Inferior parietal cortex (tissue), 1 donor: Measurements from ENCODE around the gene RNF225.
"Not testable (repeated sequence)": the region's sequence is repeated elsewhere in the genome, so short reads cannot be mapped to it uniquely, and the experiment has no call there.

Source experiments
- DNase-seq: peaks from one replicate; pipeline ENCODE4 v3.0.0-alpha.2; 2016; ENCODE audit errors: extremely low spot score

Gene RNF225

DNA sequence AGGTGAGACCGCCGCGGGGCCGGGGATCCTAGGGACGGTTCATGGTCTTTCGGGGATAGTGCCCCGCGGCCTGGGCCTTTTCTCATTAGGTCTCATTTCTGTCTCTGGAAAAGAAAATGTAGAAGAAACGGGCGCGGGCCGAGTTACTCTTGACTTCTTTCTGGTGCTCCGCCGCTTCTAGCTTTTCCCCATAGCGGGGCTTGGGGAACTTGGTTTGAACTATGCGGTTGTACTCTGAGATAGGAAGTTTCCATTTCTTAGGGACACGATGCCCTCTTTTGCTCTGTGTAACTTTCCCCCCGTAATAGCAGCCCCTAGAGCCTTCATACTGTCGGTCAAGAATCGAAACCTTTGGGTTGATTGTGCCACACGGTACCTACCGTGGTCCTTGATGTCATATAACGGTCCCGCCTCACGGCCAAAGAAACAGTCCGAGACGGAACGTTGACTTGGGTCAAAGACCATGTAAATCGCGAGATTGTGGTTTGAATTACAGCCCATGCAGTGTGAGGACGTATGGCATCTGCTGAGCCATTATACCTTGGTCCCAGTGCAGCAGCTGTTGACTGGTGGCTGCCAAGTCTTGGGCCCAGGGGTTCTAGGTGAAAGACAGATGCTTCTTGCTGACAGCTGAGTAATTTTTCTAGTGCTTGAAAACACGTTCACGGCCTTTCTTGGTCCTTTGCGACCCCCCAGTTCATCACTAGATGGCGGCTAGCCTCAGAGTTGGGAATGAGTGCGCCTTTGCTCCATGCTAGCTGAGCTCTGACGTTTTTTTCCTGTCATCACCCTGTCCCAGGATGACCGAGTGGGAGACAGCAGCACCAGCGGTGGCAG lies 7.9 kb upstream of the RNF225 start:
- DNase-seq, result no peak

DNA sequence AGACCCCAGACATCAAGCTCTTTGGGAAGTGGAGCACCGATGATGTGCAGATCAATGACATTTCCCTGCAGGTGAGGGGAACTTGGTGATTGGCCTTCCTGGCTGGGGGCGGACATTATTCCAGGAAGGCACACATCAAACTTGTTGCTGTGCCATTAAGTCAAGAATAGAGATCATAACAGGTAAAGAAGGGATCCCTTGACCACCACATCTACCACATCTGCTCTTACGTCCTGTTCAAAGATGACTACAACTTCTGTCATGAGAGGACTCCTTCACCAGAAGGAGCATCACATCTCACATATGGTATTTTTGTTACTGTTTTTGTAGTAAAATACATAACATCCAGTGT lies 7.3 kb upstream of the RNF225 start:
- no peak for DNase-seq

DNA sequence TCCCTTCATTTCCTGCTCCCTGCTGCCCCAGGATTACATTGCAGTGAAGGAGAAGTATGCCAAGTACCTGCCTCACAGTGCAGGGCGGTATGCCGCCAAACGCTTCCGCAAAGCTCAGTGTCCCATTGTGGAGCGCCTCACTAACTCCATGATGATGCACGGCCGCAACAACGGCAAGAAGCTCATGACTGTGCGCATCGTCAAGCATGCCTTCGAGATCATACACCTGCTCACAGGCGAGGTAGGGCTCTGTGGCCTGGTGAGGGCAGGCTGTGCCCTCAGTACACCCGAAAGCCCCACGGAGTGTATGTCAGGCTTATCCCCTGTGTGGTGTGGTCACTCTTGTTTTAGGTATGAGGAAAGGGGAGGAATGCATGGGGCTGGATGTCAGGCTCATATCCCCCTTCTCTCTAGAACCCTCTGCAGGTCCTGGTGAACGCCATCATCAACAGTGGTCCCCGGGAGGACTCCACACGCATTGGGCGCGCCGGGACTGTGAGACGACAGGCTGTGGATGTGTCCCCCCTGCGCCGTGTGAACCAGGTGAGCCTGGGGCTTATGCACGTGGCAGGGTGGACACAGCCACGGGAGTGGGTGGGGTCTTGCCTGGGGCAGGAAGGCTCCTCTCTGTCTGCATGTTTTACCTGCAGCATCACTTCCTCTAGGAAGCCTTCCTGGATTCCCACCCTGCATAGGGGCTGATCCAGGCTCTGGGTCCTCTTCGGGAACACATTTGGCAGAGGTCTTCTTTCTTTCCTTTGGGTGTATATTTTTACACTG lies 2.3 kb upstream of the RNF225 start:
- DNase-seq, result no peak

DNA sequence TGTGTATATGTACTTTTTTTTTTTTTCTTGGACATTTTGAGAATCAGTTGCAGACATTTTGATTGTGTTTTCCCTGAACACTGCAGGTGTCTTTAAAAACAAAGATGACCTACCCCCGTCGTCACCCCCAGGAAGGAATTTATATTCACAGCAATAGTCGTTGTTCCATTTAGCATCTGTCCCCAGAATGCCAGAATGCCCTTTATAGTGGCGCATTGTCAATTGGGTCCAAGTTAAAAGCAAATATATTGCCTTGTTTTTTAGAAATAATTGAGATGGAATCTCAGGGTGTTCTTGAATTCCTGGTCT lies 1.8 kb upstream of the RNF225 start:
- DNase-seq, result no peak

DNA sequence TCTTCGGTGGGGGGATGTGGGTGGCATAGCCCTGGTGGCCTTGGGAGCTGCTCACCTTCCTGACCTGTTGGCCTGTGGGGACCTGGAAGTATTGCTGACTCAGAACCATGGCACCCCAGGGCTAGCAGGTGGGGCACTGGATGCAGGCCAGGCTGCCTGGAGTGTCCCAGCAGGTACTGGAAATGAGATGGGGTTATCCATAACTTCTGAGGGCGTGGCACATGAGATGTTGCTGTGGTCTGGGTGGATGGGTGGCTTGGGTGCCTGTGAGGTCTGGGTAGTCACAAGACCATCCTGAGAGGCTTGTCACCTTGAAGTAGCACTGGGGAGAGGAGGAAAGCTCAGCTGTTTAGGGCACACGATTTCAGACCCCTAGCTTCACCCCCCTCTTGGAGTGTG lies 636 bp upstream of the RNF225 start:
- DNase-seq, result no peak

DNA sequence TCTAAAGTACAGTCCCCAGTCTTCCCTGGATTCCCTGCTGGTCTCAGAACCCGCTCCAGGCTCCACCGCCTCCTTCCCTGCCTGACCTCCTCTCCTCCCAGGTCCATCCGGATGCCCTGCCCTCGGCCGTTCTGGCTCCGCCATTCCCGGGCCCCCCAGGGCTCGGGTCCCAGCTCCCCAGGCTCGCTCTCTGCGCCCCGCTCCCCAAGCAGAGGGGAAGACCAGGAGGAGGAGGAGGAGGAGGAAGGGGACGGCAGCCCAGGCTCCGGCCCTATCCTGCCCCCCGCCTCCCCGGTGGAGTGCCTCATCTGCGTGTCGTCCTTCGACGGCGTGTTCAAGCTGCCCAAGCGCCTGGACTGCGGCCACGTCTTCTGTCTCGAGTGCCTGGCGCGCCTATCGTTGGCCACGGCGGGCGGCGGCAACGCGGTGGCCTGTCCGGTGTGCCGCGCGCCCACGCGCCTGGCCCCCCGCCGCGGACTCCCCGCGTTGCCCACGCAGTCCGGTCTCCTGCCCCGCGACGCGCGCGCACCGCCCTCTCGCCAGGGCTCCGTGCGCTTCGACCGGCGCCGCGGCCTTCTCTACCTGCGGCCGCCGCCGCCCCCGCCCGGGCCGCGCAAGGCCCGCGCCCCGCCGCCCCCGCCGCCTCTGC lies 647 bp downstream of the RNF225 start:
- no peak for DNase-seq

DNA sequence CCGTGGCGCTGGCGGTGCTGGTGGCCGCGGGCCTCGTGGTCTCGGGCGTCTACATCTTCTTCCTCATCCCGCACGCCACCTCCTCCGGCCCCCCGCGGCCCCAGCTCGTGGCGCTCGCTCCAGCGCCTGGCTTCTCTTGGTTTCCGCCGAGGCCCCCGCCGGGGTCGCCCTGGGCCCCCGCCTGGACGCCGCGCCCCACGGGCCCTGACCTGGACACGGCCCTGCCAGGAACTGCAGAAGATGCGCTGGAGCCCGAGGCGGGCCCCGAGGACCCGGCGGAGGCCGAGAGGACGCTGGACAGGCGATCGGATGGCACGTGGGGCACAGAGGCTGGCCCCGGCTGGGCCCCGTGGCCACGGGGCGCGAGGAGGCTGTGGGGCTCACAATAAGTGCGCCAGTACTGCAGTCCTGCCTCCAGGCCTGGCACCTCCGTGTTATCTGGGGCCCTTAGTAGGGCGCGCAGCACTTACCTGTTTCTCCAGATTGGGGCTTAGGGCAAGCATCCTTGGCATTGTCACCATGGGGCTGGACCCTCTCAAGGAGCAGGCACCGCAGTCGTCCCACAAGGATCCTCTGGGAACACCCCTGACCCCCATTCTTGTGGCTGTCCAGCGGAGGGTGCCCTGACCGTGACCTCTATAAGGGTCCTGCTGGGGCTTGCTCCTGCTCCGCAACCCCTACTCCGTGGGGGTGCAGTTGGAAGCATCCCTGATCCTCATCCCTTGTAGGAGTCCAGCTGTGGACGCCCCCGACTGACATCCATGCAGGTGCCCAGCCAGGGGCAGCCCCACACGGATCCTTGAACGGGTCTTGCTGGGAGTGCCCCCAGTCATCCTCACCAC lies 1.5 kb downstream of the RNF225 start:
- no peak for DNase-seq

DNA sequence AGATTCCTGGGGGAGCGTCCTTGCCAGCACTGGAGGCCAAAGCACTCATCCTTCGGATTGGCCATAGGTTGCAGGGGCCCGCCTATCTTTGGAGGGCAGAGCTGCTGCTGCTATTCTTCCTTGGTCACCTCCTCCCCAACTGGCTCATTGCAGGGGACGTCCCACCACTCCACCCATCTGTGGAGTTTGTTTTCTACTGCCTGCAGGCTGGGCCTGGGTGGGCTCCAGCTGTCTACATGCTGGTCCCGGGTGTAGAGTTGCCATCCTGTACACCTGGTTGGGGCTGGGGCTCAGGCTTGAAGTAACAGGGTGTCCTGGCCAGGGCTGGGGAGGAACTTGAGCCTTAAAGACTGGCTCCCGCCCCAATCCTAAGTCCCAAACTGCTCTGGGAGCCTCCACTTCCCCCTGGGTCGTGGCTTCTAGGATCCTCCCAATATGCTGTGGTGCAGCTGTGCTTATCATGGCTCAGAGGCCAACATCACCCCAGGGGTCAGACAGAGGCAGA lies 2.1 kb downstream of the RNF225 start:
- no peak for DNase-seq

DNA sequence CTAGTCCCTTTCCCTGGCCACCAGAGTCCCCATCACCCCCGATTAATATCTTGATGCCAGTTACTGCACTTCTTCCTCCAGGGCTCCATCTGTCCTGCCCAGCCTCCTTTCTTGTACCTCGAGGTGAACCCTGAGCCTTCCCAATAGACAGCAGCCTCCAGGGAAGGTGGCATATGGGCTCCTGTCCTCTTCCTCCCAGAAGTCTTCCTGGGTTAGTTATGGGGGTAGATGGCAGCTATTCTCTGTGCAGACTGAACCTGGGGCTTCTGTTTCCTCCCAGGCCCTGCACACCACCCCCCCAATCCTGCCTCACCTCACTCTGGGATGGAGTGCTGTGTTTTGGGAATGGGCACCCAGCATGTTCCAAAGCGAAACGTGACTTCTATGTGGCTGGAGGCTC lies 2.6 kb downstream of the RNF225 start:
- no peak for DNase-seq

DNA sequence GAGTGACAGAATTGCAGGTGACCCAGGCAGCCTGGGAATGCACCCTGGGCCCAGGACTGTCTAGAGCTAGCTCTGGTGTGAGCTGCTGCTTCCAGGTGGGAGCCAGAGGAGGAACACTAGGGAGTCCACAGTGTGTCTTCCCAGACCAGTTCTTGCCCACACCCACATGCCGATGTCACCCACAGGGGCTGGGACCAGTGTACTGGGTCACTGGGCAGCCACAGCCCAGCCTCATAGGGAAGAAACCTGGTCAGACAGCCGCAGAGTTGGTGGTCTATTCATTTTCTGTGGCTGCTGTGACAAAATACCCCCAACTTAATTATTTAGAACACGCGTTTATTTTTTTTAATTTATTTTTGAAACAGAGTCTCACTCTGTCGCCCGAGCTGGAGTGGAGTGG lies 3.1 kb downstream of the RNF225 start:
- no peak for DNase-seq

DNA sequence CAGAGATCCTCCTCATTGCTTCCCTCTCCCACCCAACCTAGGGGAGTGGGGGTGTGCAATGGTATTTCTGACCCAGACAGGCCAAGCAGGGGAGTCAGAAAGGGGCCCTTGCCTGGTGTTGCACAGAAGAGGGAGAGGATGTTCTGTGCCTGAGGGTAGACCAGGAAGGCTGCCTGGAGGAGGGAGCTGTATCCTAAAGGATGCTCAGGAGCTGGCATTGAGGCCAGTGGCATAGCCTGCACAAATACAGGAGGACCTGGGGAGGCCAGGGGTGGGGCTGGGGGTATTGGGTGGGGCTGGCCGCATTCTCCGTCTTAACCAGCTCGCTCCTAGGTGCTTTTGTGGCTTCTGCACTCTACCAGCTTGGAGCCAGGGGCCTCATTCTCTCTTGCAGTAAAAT lies 4.4 kb downstream of the RNF225 start:
- DNase-seq, result no peak

DNA sequence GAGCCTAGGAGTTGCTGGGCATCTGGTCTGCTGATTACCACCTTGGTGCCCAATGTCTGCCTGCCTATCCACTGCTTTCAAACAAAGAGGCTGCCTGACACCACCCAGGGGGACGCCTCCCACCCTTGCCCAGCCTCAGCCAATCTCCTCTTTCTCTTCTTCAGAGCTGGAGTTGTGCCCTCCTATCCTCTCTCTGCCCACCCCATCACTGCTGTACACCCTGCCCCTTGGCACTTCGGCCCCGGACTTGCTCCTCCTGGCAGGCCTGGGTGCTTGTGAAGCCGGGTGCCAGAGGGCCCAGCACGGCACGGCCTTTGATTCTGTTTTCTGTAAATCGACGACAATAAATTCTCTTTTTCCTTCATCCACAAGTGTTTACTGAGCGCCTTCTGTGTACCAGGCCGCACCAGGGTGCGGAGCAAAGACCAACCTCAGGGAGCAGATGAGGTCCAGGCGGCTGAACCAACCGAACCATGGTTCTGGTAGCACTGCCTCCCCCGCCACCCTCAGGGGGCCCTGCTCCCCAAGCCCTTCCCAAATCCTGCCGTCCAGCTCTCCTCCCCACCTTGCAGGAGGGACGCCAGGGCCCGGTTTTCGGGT lies 5.0 kb downstream of the RNF225 start:
- no peak for DNase-seq

DNA sequence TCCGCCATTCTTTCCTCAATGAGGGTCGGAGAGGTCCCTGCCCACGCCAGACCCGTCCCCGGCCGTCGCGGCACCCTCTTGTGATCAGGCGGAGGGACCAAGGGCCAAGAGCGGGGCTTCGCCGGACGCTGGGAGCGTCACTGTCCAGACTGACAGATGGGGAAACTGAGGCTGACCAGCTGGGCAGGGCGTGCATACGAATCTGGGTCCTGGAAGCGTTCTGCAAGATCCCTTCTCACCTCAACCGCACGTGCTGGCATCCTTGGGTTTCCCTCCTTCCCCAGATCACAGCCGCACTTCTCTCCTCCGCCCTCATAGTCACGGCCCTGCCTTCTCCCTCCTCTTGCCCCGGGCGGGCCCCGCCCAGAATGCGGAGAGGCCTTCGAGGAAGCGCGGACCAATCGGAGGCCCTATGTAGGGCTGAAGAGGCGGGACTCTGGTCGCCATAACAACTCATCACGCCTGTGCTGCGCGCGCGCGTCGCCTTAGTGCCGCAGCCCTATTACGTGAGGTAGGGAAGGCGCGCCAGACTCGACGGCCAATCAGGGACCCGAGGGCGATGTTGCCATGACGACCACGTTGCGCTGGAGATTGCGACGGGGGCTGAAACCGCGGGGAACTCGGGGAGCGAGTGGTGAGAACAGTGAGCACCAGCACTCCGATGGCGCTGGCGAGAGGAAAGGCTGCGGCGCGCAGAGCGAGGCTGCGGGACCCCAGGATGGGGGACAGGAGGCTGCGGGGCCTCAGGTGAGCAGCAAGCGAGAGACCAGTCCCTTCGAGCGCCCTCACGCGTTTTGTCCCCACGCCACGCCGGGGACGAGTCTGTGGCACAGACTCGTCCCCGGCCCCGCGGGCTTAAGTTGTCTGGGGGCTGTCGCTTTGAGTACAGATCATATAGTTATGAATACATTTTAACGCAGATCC lies 5.7 kb downstream of the RNF225 start:
- peak; percentile 99 for DNase-seq

DNA sequence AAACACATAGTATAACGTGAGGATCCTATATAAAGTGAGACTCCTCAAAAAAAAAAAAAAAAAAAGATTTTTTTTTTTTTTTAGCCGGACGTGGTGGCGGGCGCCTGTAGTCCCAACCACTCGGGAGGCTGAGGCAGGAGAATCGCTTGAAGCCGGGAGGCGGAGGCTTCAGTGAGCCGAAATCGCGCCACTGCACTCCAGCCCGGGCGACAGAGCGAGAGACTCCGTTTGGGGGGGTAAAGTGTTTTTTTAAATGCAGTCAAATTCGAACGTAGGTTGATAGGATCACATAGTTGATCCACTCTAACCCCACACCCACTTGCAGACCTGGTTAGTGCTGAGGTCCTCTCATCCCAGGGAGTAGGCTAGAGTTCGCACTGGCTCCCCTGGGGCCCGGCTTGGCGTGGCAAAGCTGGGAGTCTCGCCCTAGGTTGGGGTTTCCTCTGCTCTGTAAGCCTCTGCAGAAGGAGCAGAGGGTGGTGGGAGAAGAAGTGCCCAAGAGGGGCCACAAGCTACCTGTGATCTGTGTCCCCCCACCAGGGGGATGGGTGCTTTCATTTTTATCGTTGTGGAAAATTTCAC lies 6.5 kb downstream of the RNF225 start:
- DNase-seq, result no peak

DNA sequence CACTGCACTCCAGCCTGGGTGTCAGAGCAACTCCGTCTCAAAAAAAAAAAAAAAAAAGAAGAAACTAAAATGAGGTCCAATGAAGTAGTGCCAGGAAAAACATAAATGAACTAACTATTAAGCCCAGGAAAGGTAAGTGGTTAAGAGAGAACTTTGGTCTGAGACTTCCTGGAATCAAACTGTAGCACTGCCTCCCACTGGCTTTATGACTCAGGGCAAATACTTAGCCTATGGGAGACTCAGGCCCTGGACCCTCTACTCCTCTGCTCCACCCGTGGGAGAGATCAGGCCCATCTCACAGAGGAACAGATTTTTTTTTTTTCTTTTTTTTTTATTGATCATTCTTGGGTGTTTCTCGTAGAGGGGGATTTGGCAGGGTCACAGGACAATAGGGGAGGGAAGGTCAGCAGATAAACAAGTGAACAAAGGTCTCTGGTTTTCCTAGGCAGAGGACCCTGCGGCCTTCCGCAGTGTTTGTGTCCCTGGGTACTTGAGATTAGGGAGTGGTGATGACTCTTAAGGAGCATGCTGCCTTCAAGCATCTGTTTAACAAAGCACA lies 8.5 kb downstream of the RNF225 start:
- not testable (repeated sequence) for DNase-seq

DNA sequence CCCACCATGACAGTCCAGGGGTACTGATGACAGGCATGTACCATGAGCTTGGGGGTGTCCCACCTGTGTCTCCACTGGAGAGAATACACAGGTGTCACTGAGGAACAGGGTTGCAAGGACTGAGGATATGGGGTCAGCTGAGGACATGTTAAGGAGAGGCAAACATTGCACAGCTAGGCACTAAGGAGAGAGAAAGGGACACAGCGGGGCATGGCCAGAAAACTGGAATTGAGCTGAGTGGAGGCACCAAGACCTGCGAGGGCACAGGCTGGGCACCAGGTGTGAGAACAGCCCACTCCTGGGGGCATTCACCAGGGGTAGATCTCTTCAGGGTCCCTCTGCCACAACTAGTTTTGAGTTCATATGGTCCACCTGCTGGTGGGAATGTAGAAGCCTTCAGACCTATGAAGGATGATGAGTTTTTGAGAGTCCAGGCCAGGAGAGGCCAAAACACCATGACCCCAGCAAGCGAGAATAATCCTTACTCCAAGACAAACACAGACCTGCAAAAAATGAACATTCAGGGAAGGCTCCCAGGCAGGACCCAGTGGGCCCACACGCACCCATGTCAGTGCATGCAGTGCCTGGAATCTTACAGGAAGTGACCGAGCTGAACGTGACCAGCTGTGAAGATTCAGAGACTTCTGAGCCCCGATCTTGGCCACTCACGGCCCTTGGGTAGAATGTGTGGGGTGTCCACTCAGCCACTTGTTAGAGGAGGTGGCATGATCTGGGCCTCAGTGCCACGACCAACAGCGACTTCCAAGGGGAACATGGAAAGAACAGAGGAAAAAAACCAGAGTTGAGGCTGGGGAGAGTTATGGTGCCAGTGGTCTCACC lies 11.6 kb downstream of the RNF225 start:
- no peak for DNase-seq

DNA sequence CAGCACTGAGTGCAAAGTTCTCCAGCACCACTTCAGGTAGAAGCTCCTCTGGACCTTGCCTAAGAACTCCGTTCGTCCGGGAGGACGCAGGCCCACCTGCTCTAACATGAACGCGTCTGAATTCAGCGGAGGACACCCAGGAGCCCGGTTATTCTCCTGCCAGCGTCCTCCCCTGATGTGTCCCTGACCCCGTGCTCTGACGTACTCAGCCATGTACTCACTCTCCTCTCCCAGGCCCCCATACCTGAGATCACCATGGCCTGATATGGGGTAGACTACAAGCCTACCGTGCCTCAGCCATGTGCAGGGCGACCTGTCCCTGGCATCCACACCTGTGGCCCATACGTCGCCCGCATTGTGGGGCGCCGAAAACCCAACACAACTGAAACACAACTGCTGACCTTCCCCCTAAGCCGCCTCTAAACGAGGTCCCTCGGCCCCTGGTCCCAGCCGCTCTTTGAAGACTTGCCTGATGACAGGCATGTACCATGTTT lies 12.2 kb downstream of the RNF225 start:
- no peak for DNase-seq

DNA sequence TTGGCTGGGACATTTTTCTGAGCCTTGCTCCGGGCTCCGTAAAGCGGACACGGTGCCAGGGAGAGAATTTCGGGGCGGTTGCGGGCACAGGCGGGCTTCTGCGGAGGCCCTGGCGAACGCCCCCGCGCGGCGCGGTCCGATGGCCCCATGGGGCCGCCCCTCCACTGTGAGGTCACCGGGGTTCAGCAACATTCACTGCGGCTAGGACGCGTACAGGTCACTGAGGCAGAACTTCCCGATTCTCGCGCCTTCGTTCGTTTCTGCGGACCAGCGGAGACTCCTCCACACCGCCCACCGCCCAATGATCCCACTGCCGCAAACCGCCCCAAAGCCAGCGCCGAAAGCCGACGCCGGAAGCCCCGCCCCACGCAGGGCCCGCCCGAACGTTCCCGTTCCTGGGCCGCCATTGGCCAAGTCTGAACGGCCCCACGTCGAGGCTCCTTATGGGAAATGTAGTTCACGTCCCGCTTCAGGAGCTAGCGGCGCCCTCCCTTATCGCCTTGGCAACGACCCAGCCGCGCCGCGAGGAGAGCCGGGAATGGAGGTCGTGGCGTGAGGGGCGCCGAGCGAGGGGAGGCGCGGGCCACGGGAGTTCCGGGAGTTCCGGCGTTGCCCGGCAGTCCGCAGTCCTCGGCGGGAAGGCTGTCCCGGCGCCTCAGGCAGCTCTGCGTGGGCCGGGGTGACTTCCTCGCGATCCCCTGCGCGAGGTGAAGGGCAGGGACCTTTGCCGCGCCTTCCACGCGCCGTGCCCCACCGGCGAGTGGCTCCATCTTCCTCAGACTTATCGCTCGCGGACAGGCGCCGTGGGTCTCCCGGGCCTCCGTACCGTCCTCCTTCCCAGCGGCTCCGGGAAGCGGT lies 12.9 kb downstream of the RNF225 start, which contains the start of gene ZNF584:
Gene ZNF584 (plus strand): TSS at position 498 of the 858 bp plus-strand sequence. CDS start 499 bp downstream, outside the sequence.
- peak; percentile 97 for DNase-seq
